NK-92 (cell line): ENCODE data around the gene NFIX.

Experiments used
- DNase-seq: peaks from one replicate; lab custom pipeline; 2025; ENCODE audit not compliant: unreplicated experiment; lab: John Stamatoyannopoulos, UW

The NFIX gene

DNA sequence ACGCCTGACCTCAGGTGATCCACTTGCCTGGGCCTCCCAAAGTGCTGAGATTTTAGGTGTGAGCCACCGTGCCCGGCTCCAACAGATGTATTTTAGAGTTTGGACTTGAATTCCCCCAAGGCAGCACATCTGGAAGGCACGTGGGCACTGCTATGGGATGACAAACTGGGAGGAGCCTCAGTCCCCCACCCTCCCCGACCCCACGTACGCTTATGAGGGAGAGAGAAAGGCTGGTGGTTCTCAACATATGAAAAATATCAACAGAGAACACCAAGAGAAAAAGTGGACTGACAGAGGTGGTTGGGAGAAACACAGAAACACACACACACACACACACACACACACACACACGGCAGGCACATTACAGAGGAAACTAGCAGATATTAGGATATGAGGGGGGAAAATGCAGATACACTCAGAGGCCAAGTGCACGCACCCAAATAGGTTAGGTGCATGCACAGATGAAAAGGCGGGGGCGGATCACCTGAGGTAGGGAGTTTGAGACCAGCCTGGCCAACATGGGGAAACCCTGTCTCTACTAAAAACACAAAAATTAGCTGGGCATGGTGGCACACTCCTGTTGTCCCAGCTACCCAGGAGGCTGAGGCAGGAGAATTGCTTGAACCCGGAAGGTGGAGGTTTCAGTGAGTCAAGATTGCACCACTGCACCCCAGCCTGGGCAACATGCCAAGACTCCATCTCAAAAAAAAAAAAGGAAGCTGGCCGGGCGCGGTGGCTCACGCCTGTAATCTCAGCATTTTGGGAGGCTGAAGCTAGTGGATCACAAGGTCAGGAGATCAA is 151.7 kb downstream of the NFIX start:
- DNase-seq, result no peak
